Activated CD8-positive, alpha-beta T cell treated with anti-CD3 and anti-CD28 coated beads for 36 hours (primary cell): ENCODE data around the gene KIF26A. TPM values are rescaled to one million over a fixed set of nuclear protein-coding genes. Genes with fewer than 3 reads are reported as not detected.

Experiments used
- ATAC-seq: fragments of 200-7000 bp; cut with Tn5 transposase; one replicate; pipeline ENCODE4 v1.10.0; 2021; ENCODE audit warnings: mild to moderate bottlenecking, moderate library complexity
- CTCF ChIA-PET: fragments of 350-600 bp; sonication (Branson Sonifier 250); formaldehyde crosslinking; loops from one replicate; lab custom pipeline; 2021; ENCODE audit warnings: antibody characterized with exemption; lab: Charles Lee
- POLR2A ChIA-PET: fragments of 350-600 bp; sonication (Branson Sonifier 250); formaldehyde crosslinking; loops from one replicate; lab custom pipeline; 2021; ENCODE audit warnings: antibody characterized with exemption; lab: Charles Lee
- DNase-seq: peaks from one replicate; pipeline ENCODE4 v3.0.0-alpha.2; 2020
- H3K27ac Mint-ChIP-seq: one replicate; pipeline ENCODE4 v1.8.0; 2021; ENCODE audit warnings: mild to moderate bottlenecking, mixed read lengths
- H3K27me3 Mint-ChIP-seq: one replicate; pipeline ENCODE4 v1.8.0; 2021; ENCODE audit warnings: mixed read lengths
- H3K36me3 Mint-ChIP-seq: one replicate; pipeline ENCODE4 v1.8.0; 2021; ENCODE audit warnings: low read depth, mixed read lengths
- H3K4me1 Mint-ChIP-seq: one replicate; pipeline ENCODE4 v1.8.0; 2021; ENCODE audit warnings: low read depth, mixed read lengths
- H3K4me3 Mint-ChIP-seq: one replicate; pipeline ENCODE4 v1.8.0; 2021; ENCODE audit warnings: mild to moderate bottlenecking, moderate library complexity, mixed read lengths
- H3K9me3 Mint-ChIP-seq: one replicate; pipeline ENCODE4 v1.8.0; 2021; ENCODE audit warnings: mixed read lengths
- intact Hi-C: fragments of 100-400 bp; cut with micrococcal nuclease; formaldehyde crosslinking; loops from one replicate; pipeline ENCODE4 v1.10.0; 2022
- total RNA-seq, 2 experiments: library from RNA; stranded (reverse); gene quantifications; one replicate each; pipeline ENCODE4 v1.2.3, GENCODE V29; 2021
- TF ChIP-seq, protein P1 (sequence below): fragments of 200-600 bp; IDR thresholded peaks from one replicate; pipeline ENCODE4 v1.8.0; 2022; ENCODE audit warnings: antibody characterized with exemption, mild to moderate bottlenecking

The KIF26A gene
- total RNA-seq, 2 experiments from 2014 or later, result 0.59 to 0.65 TPM

GRCh38 chr14:104116756-104117340, 21.5 kb upstream of the KIF26A start:
- Mint-ChIP-seq H3K36me3 (no peaks in the 10 kb centered on the region), H3K9me3 (no peaks in the 10 kb centered on the region), H3K4me3 (no peak overlapping the region), H3K4me1 (no peaks in the 10 kb centered on the region), H3K27me3 (peaks cover 24% of the 10 kb centered on the region), H3K27ac (no peak overlapping the region)
- ChIA-PET CTCF (no interaction called here), POLR2A (no interaction called here)
- intact Hi-C loops, result no loop called here
- DNase-seq (peak; percentile 10), ATAC-seq (no peak)
- TF ChIP-seq, protein P1, sequence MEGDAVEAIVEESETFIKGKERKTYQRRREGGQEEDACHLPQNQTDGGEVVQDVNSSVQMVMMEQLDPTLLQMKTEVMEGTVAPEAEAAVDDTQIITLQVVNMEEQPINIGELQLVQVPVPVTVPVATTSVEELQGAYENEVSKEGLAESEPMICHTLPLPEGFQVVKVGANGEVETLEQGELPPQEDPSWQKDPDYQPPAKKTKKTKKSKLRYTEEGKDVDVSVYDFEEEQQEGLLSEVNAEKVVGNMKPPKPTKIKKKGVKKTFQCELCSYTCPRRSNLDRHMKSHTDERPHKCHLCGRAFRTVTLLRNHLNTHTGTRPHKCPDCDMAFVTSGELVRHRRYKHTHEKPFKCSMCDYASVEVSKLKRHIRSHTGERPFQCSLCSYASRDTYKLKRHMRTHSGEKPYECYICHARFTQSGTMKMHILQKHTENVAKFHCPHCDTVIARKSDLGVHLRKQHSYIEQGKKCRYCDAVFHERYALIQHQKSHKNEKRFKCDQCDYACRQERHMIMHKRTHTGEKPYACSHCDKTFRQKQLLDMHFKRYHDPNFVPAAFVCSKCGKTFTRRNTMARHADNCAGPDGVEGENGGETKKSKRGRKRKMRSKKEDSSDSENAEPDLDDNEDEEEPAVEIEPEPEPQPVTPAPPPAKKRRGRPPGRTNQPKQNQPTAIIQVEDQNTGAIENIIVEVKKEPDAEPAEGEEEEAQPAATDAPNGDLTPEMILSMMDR, result no peak

- H3K9me3 Mint-ChIP-seq, result no peaks in the 10 kb centered on the region
- H3K4me1 Mint-ChIP-seq, result no peaks in the 10 kb centered on the region
- peaks cover 24% of the 10 kb centered on the region for H3K27me3 Mint-ChIP-seq
- TF ChIP-seq, protein P1, result no peak
- ATAC-seq (peak; percentile 20), DNase-seq (peak; percentile 1)
- H3K36me3 Mint-ChIP-seq, result no peaks in the 10 kb centered on the region
- ChIA-PET POLR2A (no interaction called here), CTCF (no interaction called here)
- intact Hi-C loops, result no loop called here
- no peak overlapping the region for H3K4me3 Mint-ChIP-seq
- H3K27ac Mint-ChIP-seq, result no peak overlapping the region
These were observed 20.9 kb upstream of the KIF26A start for GRCh38 chr14:104117341-104118005.

DNA sequence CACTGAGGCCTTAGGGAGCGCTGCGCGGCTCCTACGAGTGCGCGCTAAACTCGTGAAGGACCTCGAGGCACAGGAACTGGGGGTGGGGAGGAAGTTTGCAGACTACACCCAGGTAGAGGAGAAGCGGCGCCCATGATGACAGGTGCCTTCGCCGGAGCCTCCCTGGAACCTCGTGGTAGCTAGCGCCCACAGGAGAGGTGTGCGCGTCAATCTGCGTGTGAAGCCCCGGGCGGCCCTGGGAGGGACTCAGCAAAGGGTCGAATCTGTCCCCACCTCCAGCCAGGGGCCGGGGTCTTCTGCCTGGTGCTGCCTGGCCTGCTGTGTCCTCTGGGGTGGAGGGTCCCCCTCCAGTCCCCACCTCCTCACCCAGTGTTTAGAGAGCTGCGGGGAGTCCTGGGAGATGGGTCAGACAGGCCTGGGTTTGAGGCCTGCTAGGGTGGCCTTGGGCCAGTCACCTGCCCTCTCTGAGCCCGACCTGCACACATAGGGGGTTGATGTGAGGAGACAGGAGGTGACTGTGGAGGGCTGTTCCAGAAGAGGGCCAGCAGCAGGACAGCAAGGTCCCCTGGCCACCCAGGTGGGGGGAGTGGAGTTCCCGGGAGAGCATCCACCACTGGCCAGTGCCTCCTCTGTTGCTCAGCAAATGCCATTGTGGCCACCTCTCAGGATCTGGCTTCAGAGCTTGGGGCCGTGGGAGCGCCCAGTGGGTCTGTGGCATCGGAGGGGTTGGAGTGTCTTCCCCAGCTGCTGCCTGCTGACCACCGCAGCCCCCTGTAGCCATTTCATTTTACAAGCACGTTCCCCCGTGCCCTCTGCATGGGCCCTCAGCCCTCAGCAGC, 20.2 kb upstream of the KIF26A start:
- Mint-ChIP-seq H3K9me3 (no peaks in the 10 kb centered on the region), H3K36me3 (no peaks in the 10 kb centered on the region), H3K27ac (no peak overlapping the region), H3K27me3 (peaks cover 24% of the 10 kb centered on the region), H3K4me3 (no peak overlapping the region), H3K4me1 (no peaks in the 10 kb centered on the region)
- CTCF ChIA-PET, result no interaction called here
- TF ChIP-seq, protein P1, result no peak
- ATAC-seq (no peak), DNase-seq (no peak)
- intact Hi-C loops, result no loop called here
- POLR2A ChIA-PET, result no interaction called here

DNA sequence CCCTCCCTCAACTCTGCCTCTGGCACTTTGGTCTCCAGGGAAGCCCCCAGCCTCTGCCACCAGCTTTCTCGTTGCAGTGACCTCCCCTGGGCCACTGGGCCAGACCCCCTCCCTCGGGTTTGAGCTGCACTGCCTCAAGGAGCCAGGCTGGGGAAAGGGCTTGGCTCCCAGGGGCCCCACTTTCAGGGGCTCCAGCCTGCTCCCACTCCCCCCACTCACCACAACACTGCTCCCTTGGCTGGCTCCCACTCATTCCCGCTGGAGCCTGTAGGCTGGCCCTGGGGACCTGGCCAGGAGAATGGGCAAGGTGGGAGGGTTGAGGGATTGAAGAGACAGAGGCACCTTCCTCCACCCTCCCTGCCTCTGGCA, 19.3 kb upstream of the KIF26A start:
- no peaks in the 10 kb centered on the region for H3K36me3 Mint-ChIP-seq
- POLR2A ChIA-PET, result no interaction called here
- intact Hi-C loops, result no loop called here
- TF ChIP-seq, protein P1, result no peak
- H3K4me3 Mint-ChIP-seq, result no peak overlapping the region
- no peak for ATAC-seq
- no peaks in the 10 kb centered on the region for H3K4me1 Mint-ChIP-seq
- H3K9me3 Mint-ChIP-seq, result peaks cover 4% of the 10 kb centered on the region
- CTCF ChIA-PET, result no interaction called here
- H3K27me3 Mint-ChIP-seq, result peaks cover 26% of the 10 kb centered on the region
- no peak overlapping the region for H3K27ac Mint-ChIP-seq
- DNase-seq, result no peak
